SKM-1 (cell line): ENCODE data around the gene SLC44A1.

Experiments used
- DNase-seq: peaks from one replicate; lab custom pipeline; 2025; ENCODE audit not compliant: unreplicated experiment; lab: John Stamatoyannopoulos, UW

SLC44A1 gene

GRCh38 chr9:105331755-105332154 lies 87.3 kb downstream of the SLC44A1 start:
- no peak for DNase-seq

GRCh38 chr9:105332471-105332870 lies 88.0 kb downstream of the SLC44A1 start:
- no peak for DNase-seq

GRCh38 chr9:105333076-105333475 lies 88.6 kb downstream of the SLC44A1 start:
- no peak for DNase-seq

- no peak for DNase-seq
Observed at GRCh38 chr9:105333811-105334210, 89.4 kb downstream of the SLC44A1 start.

GRCh38 chr9:105338308-105338707 lies 93.9 kb downstream of the SLC44A1 start:
- no peak for DNase-seq

- no peak for DNase-seq
Observed at GRCh38 chr9:105339849-105340248, 95.4 kb downstream of the SLC44A1 start.

- no peak for DNase-seq
Observed at GRCh38 chr9:105341434-105342146, 97.1 kb downstream of the SLC44A1 start.

GRCh38 chr9:105342147-105342505 lies 97.7 kb downstream of the SLC44A1 start:
- no peak for DNase-seq

- no peak for DNase-seq
Observed at GRCh38 chr9:105344283-105344682, 99.8 kb downstream of the SLC44A1 start.

GRCh38 chr9:105345626-105346025 lies 101.2 kb downstream of the SLC44A1 start:
- no peak for DNase-seq

- DNase-seq: no peak
Observed at GRCh38 chr9:105346273-105346672, 101.8 kb downstream of the SLC44A1 start.

GRCh38 chr9:105354448-105354847 lies 110.0 kb downstream of the SLC44A1 start:
- no peak for DNase-seq

- no peak for DNase-seq
Observed at GRCh38 chr9:105355781-105356180, 111.3 kb downstream of the SLC44A1 start.

GRCh38 chr9:105357937-105358336 lies 113.5 kb downstream of the SLC44A1 start:
- no peak for DNase-seq

GRCh38 chr9:105359892-105360291 lies 115.4 kb downstream of the SLC44A1 start:
- DNase-seq: no peak

GRCh38 chr9:105360344-105360743 lies 115.9 kb downstream of the SLC44A1 start:
- no peak for DNase-seq

- DNase-seq: no peak
Observed at GRCh38 chr9:105361873-105362272, 117.4 kb downstream of the SLC44A1 start.

GRCh38 chr9:105362470-105362869 lies 118.0 kb downstream of the SLC44A1 start:
- DNase-seq: no peak

GRCh38 chr9:105363837-105364236 lies 119.4 kb downstream of the SLC44A1 start:
- no peak for DNase-seq

GRCh38 chr9:105369911-105370310 lies 125.5 kb downstream of the SLC44A1 start:
- no peak for DNase-seq

GRCh38 chr9:105373723-105374122 lies 129.3 kb downstream of the SLC44A1 start:
- DNase-seq: no peak

- DNase-seq: no peak
Observed at GRCh38 chr9:105375323-105375722, 130.9 kb downstream of the SLC44A1 start.

- no peak for DNase-seq
Observed at GRCh38 chr9:105376893-105377292, 132.4 kb downstream of the SLC44A1 start.
